Suprapubic skin (tissue), 3 donors: Measurements from ENCODE around the gene FZD4.

Experiments used
- CTCF ChIP-seq, 2 donors: fragments of 200-600 bp in 1 of 2; fragments of 450-650 bp in 1 of 2; sonication (generic) in 1 of 2; IDR thresholded peaks; one replicate each; pipeline ENCODE4 v1.5.1; 2016 to 2019; ENCODE audit warnings: antibody characterized with exemption in 2 of 2, mild to moderate bottlenecking in 1 of 2, moderate library complexity in 1 of 2
- EP300 ChIP-seq: sonication (generic); formaldehyde crosslinking; IDR thresholded peaks from one replicate; pipeline ENCODE4 v1.6.1; 2017; ENCODE audit warnings: antibody characterized with exemption
- POLR2A ChIP-seq, 2 donors: fragments of 450-650 bp; IDR thresholded peaks; one replicate each; pipeline ENCODE4 v1.6.1; 2017; ENCODE audit warnings: antibody characterized with exemption in 2 of 2, mild to moderate bottlenecking in 2 of 2, moderate library complexity in 2 of 2

GRCh38 chr11:86904001-86904400, 51.2 kb downstream of the FZD4 start:
- TF ChIP-seq CTCF (IDR thresholded peaks at IDR 0.05) (no peak), EP300 (no peak), POLR2A (IDR thresholded peaks at IDR 0.05) (no peak)
